HG03095 (cell line): ENCODE data around the gene COX4I2.
"Not testable (repeated sequence)": the region's sequence is repeated elsewhere in the genome, so short reads cannot be mapped to it uniquely, and the experiment has no call there.

ENCODE experiments used
- ATAC-seq: cut with Tn5 transposase; IDR thresholded peaks from one replicate; pipeline ENCODE4 v1.9.1; 2021; ENCODE audit warnings: moderate library complexity; ENCODE audit not compliant: unreplicated experiment

COX4I2 gene

DNA sequence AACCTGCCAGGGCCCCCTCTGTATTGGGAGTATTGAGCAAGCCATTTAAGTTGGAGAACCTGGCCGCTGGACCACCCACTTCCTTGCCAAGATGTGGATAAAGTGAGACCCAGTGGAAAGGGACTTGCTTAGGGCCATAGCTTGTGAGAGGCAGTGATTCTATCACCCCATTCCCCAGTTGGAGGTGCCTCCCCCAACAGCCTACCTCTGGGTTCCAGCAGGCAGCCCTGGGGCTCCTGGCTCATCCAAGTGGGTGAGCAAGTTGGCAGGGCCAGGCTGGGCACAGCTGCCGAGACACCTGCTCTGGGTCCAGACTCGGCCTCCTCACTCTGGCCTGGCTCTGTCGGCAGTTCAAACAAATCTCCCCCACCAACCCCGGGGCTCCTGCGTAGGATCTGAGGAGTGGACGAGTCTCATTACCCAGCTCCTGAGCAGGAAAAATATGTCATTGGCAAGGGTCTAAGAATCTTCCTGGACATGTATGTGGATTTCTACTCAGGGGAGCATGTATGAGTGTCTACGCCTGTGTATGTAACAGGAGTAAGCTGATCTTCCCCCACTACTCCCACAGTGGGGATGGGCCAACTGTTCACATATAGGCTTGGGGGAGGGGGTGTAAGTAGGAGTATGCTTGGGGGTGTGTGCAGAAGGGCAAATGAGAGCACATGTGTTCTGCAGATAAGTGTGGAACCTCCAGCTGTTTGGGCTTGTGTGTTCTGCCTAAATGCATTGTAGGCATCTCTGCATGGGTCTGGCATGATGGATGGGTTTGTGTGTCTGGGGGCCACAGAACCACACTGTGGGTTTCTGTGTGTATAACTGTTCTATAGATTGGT lies 30.7 kb upstream of the COX4I2 start:
- ATAC-seq: no peak

DNA sequence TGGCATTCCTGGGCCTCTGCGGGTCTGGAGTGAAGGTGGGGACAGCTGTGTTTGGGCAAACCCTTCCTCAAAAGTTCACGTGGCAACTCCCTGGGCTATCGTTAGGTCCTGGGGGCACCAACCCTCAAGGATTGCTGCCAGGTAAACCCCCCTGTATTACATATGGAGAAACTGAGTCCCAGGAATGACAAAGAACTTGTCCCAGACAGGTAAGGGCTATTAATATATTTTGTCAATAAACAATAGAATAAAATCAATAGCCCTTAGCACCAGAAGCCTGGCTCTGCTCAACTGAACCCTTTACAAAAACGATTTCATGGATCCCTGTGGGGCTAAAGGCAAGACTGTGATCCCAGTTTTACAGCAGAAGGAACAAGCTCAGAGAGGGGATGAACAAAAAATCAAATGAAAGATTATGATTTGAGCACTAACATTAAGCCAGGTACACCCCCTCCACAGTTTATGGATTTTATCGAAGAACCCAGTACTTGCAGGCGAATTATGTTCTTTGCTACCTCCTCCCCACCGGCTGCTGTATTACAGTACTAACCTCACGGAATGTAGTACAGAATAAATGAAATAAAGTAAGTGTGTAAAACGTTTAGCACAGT lies 30.0 kb upstream of the COX4I2 start:
- ATAC-seq: no peak

DNA sequence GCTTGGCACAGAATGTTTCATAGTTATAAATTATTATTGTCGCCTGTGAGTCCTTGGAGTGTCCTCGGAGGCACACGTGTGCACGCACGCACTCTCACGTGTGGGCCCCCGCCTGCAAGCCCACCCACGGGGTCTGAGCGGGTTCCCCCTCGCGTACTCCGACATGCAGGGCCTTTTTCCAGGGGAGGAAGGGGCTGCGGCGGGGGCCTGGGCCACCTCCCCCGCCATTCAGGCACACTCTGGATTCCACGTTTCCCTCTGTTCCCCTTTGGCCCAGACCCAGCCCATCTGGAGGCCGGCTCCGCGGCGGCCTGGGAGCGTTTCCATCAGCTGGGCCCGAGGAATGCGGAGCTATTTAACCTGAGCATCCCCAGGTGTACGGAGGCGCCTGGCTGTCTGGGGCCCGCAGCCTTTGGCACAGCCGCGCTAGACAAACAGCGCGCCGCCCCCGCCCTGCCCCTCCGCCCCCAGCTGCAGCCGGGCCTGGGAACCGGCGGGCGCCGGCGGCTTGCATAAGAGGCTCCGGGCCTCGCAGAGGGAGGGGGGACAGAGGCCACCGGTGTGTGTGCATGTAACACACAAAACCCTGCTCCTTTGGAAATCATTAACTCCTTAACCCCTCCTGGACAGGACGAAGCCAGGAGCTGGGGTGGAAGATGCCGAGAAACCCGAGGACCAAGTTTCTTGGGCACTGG lies 29.3 kb upstream of the COX4I2 start:
- ATAC-seq: no peak

DNA sequence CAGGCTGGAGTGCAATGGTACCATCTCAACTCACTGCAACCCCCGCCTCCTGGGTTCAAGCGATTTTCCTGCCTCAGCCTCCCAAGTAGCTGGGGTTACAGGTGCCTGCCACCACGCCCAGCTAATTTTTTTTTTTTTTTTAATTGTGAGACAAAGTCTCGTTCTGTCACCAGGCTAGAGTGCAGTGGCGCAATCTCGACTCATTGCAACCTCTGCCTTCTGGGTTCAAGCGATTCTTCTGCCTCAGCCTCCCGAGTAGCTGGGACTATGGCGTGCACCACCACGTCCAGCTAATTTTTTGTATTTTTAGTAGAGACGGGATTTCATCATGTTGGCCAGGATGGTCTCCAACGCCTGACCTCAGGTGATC lies 25.5 kb upstream of the COX4I2 start:
- not testable (repeated sequence) for ATAC-seq

DNA sequence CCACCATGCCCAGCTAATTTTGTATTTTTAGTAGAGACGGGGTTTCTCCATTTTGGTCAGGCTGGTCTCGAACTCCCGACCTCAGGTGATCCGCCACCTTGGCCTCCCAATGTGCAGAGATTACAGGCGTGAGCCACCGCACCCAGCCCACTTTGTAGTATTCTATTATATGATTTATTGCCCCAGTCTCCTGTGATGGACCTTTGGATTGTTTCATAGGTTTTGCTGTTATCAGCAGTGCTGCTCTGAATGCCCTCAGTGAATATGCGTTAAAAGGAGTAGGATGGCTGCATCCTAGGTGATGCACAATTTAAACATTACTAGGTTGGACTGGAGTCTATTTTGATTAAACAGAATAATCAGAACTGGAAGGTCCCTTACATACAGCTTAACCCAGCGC lies 22.3 kb upstream of the COX4I2 start:
- no peak for ATAC-seq

DNA sequence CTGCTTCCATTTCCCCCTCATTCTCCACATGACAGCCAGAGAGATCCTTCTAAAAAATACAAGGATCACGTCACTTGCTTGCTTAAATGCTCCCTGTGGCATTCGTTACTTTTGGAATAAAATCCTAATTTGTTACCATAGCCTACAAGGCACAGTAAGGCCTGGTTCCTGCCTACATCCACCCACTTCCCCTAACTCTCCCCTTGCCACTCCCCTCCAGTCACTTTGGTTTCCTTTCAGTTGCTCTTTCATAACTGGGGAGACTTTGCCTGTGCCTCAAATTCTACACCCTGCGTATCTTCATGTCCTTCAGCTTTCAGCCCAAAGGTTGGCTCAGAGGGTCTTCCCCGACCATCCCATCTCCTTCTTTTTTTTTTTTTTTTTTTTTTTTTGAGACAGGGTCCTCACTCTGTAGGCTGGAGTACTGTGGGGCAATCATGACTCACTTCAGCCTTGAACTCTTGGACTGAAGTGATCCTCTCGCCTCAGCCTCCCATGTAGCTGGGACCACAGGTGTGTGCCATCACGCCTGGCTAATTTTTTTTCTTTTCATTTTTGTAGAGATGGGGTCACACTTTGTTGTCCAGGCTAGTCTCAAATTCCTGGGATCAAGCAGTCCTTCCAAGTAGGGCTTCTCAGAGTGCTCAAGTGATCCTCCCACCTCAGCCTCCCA lies 20.1 kb upstream of the COX4I2 start:
- ATAC-seq: no peak

DNA sequence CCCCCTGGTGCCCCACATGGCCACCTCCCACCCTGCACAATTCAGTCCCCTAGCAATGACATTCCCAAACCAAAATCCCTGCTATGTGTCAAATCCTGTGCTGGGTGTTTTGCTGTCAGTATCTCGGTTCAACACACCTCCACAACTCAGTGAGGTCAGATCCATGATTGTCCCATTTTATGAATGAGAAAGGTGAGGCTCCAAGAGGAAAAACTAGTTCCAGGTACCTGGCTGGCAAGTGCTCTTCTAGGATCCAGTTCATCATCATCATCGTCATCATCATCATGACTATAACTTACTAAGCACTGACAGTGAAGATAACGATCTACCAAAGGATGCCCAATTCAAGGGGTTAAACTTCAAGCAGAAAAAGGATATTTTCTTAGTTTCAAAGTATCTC lies 17.5 kb upstream of the COX4I2 start:
- no peak for ATAC-seq

DNA sequence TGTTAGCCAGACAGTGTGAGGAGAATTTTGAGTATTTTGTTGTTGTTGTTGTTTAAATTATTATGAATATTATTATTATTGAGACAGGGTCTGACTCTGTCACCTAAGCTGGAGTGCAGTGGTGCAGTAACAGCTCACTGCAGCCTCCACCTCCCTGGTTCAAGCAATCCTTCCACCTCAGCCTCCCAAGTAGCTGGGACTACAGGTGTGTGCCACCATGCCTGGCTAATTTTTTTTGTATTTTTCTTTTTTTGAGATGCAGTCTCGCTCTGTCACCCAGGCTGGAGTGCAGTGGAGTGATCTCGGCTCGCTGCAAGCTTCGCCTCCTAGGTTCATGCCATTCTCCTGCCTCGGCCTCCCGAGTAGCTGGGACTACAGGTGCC lies 14.6 kb upstream of the COX4I2 start:
- not testable (repeated sequence) for ATAC-seq

DNA sequence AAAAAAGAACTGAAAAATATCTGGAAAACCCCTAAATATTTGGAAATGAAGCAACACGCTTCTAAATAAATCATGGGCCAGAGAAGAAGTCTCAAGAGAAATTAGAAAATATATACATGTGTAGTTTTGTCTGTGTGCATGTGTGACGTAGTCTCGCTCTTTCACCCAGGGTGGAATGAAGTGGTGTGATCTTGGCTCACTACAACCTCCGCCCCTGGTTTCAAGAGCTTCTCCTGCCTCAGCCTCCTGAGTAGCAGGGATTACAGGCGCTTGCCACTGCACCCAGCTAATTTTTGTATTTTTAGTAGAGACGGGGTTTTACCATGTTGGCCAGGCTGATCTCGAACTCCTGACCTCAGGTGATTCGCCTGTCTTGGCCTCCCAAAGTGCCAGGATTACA lies 11.2 kb upstream of the COX4I2 start:
- not testable (repeated sequence) for ATAC-seq

DNA sequence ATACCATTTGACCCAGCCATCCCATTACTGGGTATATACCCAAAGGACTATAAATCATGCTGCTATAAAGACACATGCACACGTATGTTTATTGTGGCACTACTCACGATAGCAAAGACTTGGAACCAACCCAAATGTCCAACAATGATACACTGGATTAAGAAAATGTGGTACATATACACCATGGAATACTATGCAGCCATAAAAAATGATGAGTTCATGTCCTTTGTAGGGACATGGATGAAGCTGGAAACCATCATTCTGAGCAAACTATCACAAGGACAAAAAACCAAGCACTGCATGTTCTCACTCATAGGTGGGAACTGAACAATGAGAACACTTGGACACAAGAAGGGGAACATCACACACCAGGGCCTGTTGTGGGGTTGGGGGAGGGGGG lies 9.7 kb upstream of the COX4I2 start:
- ATAC-seq: not testable (repeated sequence)

DNA sequence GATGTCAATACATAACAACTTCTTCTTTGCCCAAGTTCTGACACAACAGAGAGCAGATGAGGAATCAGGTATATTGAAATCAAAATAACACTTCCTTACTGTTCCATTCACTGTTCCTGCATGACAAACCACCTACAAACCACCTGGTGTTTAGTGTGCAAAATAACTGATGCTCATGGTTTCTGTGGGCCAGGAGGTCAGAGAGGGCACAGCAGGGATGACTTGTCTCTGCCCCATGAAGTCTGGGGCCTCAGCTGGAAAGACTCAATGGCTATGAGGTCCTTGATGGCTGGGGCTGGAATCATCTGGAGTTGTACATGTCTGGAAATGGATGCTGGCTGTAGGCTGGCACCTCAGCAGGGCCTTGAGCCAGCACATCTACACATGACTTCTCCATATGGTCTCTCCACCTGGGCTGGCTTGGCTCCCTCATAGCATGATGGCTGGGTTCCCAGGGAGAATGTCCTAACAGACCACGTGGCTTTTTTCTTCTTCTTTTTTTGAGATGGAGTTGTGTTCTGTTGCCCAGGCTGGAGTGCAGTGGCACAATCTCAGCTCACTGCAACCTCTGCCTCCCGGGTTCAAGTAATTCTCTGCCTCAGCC lies 7.4 kb upstream of the COX4I2 start:
- ATAC-seq: no peak

DNA sequence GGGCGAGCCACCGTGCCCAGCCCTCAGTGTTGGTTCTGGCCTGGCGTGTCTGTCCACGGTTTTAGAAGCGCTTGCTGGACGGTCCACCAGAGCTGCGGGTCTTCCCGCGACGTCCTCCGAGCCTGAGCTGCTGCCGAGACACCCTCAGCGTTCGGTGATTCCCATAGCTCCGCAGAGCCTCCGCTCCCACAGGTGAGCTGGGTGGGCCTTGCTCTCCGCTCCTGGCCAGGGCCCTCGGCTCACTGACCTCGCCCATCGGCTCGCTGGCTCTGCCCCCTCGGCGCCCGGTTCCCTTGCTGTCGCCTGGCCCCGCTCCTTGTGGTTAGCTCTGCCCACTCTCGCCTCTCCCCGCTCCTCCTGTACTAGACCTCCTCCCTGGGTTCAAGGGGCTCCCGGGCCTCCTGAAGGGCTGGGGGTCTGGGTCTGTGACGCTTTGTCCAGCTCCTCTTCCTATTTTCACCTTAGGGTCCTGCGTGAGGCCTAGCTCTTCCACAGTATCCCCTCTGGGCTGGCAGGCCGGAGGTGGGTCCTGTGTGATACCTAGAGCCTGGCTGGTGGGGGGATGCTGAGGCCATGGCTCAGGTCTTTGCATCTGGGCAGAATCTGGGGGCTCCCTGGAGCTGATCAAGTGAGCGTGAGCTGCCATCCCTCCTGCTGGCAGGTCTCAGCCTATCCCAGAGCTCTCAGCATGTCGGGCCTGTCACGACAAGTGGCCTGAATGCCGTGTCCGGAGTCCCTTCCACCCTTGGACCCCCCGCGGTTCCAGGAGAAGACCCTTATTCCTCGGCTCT lies 5.0 kb upstream of the COX4I2 start:
- no peak for ATAC-seq

DNA sequence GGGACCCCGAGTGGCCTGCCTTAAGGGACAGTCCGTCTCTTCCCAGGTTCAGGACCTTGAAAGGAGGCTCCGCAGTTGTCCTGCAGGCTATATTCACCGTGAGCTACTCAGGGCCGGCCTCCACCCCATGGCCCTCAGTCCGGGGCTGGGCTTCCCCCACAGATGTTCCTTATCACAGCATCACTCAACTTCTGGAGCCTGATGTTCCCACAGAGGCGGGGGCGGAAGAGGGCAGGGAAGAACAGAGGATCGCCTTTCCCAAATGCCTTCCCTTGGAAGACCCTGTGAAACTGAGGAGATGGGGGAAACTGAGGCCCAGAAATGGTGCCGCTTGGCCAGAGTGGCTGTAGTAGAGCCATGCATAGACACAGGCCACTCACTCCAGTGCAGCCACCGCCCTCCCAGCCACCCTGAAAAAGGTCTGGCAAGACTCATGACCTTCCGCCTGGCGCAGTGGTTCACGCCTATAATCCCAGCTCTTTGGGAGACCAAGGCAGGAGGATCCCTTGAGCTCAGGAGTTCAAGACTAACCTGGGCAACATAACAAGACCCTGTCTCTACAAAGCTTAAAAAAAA lies 4.3 kb upstream of the COX4I2 start:
- no peak for ATAC-seq

DNA sequence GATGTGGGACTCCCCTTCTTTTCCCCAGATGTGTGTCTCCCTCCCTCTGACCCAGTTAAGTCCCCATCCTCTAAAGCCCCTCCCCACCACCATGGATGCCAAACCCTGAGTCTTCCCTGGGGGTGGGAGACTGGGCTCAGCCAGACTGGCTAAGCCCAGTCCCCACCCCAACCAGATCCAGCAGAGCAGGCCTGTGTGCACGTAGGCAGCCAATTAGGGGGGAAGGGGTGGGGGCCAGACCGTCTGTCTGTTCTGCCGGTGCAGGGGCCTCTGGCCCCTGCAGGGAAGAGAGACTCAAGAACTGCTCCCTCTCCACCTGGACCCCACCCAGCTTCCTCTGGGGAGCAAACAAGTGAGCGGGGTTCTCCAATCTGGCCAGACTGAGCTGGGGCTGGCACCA lies 605 bp downstream of the COX4I2 start:
- ATAC-seq: no peak

DNA sequence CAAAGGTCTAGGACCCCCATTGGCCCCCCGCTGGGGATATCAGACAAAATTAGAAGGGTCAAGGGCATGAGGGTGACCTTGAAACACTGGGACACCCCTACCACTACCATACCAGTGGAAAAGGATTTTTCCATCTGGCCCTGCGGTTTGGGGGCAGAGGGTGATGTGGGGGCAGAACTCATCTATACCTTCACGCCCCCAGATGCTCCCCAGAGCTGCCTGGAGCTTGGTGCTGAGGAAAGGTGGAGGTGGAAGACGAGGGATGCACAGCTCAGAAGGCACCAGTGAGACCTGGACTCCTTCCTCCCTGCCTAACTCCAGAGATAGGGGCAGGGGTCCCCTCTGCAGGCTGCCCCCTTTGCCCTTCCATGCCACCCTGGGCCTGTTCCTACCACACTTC lies 1.1 kb downstream of the COX4I2 start:
- ATAC-seq: no peak

DNA sequence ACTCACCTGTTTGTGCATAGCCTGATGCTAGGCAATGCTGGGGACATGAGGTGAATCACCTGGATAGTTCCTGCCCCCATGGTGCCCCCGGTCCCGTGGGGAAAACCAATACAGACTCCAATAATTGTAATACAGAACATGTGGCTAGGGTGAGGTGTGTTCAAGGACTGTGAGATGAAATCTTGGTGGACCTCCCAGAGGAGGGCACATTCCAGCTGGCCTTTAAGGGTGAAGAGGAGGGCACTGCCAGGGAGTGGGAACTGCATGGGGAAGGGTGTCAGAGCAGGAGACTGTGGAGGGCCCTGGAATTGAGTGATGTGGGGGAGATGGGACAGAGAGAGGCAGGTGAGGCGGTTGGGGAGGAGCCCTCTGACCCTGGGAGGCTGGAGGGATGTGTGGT lies 2.5 kb downstream of the COX4I2 start:
- no peak for ATAC-seq

DNA sequence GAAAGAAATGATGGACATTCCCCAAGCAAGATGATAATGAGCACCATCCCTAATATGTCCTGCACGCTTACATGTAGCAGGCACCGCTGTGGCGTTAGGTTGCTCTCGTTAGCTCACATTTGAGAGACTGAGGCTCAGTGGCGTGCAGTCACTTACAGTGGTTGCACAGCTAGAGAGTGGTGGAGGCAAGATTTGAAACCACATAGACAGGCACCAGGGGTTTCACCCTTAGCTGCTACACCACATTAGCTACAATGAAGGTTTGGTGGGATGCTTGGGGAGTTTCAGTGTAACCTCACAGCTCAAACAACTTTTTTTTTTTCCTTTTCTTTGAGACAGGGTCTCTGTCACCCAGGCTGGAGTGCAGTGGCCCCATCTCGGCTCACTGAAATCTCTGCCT lies 3.7 kb downstream of the COX4I2 start:
- no peak for ATAC-seq

DNA sequence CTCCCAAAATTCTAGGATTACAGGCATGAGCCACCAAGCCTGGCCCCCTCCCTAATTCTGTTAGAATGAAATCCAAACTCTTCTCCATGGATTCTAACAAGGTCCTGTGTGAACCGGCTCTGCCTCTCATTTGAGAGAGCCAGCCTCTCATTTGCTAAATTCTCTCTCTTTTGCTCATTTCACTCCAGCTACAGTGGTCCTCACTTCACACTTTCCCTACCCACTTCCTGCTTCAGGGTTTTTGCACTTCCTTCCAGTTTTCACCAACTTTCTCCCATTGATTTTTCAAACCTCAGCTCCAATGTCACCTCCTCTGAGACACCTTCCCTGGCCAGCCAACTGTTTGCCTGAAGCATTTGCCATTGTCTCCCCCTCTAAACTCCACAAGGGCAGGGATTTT lies 5.1 kb downstream of the COX4I2 start:
- no peak for ATAC-seq

DNA sequence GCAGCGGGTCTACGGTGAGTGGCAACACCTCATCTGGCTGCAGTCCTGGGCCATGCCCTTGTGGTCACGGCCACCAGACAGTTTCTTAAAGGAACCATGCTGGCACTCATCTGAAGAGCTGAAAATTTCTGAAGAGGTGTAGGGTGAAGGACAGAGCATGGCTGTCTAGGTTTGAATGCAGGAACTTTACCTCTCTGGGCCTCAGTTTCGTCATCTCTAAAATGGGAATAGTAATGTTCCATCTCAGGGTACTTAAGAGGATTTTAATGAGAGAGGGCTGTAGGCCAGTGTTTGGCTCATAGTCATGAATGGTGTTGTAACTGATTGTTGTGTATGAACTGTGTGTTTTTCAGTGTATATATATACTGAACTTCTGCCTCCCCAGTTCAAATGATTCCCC lies 5.8 kb downstream of the COX4I2 start:
- no peak for ATAC-seq

DNA sequence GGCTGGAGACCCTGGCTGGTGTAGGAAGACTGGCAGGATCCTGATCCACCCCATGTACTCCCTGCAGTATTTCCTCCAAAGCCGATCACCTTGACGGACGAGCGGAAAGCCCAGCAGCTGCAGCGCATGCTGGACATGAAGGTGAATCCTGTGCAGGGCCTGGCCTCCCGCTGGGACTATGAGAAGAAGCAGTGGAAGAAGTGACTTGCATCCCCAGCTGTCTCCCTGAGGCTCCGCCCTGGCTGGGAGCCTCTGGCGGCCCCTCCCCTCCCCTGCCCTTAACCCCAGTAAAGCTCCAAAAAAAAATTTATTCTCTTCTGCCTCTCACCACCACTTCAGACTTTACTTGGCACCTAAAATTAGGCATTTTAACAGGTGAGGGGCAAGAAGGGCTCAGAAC lies 7.0 kb downstream of the COX4I2 start:
- ATAC-seq: no peak
